ENCODE results near the gene IL2RA. TPM values are rescaled to one million over a fixed set of nuclear protein-coding genes. Genes with fewer than 3 reads are reported as not detected.
"Not testable (repeated sequence)": the region's sequence is repeated elsewhere in the genome, so short reads cannot be mapped to it uniquely, and the experiment has no call there.

Gene IL2RA
- total RNA-seq, 1 donor from 2014 or later, result 1,254 TPM

DNA sequence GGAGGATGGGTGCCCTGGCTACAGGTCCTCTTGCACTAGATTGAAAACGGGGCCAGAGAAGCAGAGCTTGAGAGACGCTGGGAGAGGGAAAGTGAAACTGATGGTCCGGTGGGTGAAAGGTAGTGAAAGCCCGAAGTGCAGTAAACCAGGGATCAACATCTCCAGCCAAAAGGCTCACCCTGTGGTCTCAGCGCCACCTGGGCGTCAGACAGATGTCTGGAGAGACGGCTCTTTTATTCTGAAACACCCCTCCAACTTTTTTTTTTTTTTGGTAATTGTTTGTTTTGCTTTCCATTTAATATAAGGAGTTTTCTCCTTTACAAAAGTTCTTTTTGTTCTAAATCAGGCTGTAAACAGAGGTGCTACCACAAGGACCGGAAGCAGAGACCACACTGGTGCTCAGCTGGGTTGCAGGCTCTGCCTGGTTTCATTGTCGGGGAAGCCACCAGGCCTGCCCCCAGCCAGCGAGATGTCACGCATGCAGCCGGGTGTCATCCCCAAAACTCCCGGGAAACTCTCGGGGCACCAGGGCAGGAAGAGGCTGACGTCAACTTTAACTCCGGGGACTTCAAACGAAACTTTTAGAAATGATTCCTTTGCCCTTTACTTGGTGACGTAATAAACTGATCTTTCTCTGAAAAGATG lies 11.2 kb downstream of the IL2RA start:
- H3K36me3 Mint-ChIP-seq (ENCODE audit: low read depth), result peaks cover 79% of the 10 kb centered on the region
- peak overlapping the region; percentile 82 for H3K4me3 Mint-ChIP-seq
- H3K27me3 Mint-ChIP-seq (ENCODE audit: insufficient read depth), result no peaks in the 10 kb centered on the region
- peaks cover 89% of the 10 kb centered on the region for H3K4me1 Mint-ChIP-seq (ENCODE audit: low read depth)
- H3K9me3 Mint-ChIP-seq, result no peaks in the 10 kb centered on the region
- peak overlapping the region; percentile 91 for H3K27ac Mint-ChIP-seq
- DNase-seq (ENCODE audit: low spot score), result peak; percentile 92
- intact Hi-C loops (cut with micrococcal nuclease), result loop anchor here (1.0 to 10.0 kb wide), 12 partner anchors 7 to 606 kb away; partner anchors contain the start of genes FBH1, GDI2, IL2RA and PRKCQ

DNA sequence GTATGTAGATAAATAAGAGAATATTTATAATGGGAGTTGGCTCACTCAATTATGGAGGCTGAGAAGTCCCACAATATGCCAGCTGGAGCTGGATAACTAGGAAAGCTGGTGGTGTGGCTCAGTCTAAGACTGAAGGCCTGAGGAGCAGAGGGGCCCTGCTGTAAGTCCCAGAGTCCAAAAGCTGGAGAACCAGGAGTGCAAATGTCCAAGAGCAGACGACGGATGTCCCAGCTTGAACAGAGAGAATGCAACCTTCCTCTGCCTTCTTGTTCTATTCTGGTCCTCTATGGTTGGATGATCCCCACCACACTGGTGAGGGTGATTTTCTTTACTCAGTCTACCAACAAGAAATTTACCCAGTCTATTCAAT lies 13.2 kb downstream of the IL2RA start:
- Mint-ChIP-seq H3K9me3 (no peaks in the 10 kb centered on the region), H3K4me3 (peak overlapping the region; percentile 82), H3K4me1 (ENCODE audit: low read depth) (peaks cover 94% of the 10 kb centered on the region), H3K36me3 (ENCODE audit: low read depth) (peaks cover 81% of the 10 kb centered on the region), H3K27me3 (ENCODE audit: insufficient read depth) (no peaks in the 10 kb centered on the region), H3K27ac (peak overlapping the region; percentile 28)
- intact Hi-C loops (cut with micrococcal nuclease), result no loop called here
- DNase-seq (ENCODE audit: low spot score), result no peak

DNA sequence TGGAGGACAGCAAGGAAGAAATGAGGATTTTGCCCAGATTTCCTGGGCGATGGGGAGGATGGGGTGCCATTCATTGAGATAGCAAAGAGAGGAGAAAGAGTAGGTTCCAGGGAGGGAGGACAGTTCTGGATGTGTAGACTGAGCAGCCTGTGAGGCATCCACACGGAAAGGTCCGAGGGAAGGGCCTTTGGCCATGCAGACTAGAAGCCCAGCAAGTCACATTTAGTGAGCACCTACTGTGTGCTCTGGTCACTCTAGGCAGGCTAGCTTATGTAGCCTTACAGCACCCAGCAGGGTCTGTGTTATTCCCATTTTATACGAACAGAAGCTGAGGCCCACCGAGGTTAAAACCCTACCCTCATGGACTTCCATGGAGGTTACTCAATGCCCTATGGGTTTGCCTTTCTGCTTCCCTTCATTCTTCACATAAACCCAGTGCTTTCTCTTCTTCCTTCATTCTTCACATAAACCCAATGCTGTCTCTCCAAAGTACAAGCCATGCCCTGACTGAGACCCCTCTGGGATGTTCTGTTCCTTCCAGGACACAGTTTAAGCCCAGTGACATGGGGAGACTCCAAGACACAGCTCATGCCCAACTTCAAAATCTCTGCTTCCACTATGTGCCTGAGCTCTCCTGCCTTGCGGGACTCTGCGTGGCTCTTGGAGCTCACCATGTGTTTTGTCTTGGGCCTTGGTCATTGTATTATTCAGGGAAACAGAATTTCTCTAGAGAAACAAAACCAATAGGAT lies 13.7 kb downstream of the IL2RA start:
- Mint-ChIP-seq H3K36me3 (ENCODE audit: low read depth) (peaks cover 80% of the 10 kb centered on the region), H3K4me1 (ENCODE audit: low read depth) (peaks cover 94% of the 10 kb centered on the region), H3K4me3 (peak overlapping the region; percentile 28), H3K27ac (peak overlapping the region; percentile 69), H3K27me3 (ENCODE audit: insufficient read depth) (no peaks in the 10 kb centered on the region), H3K9me3 (no peaks in the 10 kb centered on the region)
- no peak for DNase-seq (ENCODE audit: low spot score)
- intact Hi-C loops (cut with micrococcal nuclease), result no loop called here

DNA sequence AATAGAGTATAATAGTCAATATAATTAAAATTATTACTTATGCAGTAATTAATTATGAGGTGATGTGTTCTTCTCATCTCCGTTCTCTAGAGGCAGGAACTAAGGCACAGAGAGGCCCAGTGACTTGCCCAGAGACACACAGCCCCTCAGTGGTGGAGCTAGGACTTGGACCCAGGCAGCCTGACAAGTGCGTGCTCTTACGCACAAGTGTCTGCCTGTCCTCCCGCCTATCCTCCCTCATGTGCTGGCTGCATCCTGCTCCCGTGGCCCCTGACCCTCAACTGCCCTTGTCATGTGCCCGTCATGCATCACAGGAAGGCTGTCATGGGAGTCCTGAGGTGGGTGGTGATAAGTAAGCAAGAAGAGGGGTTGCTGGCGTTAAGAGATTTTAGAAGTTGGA lies 14.3 kb downstream of the IL2RA start:
- no peak for DNase-seq (ENCODE audit: low spot score)
- intact Hi-C loops (cut with micrococcal nuclease), result no loop called here
- H3K9me3 Mint-ChIP-seq, result no peaks in the 10 kb centered on the region
- peak overlapping the region; percentile 28 for H3K4me3 Mint-ChIP-seq
- peak overlapping the region; percentile 69 for H3K27ac Mint-ChIP-seq
- H3K27me3 Mint-ChIP-seq (ENCODE audit: insufficient read depth), result no peaks in the 10 kb centered on the region
- H3K4me1 Mint-ChIP-seq (ENCODE audit: low read depth), result peaks cover 94% of the 10 kb centered on the region
- H3K36me3 Mint-ChIP-seq (ENCODE audit: low read depth), result peaks cover 83% of the 10 kb centered on the region

DNA sequence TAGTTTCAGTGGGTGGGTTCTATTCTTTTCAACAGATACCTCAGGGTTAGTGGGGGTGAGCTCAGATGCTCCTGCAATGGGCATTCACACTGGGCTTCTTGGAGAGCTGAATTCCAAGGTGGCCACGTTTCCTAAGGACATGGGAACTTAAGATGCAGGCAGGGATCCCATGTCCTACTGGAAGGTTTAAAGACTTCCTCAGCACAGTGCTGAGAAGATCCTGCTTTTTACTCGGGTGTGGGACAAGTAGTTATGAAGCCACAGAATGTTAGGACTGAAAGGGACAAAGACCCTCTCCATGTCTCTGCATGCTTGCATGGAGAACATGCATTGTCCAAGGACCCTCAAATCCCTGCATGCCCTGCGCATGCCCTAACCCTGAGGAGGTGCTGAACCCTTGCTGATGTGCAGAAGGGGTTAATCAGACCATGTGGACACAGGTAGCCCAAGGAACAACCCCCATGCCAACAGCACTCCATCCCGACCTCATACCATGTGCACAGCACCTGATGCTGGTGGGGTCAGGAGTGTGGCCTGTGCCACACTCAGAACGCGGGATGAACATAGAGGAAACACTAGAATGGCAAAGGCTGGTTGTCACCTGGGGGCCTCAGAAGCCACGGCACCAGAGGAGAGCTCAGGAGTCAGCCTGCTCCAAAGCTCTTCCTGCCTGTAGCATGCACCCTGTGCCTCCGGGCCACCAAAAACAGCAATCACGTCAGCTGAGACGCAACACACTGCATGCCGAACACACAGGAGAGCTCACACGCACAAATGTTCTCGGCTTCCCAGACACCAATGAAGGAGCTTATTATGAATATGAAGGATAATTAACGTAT lies 15.2 kb downstream of the IL2RA start:
- Mint-ChIP-seq H3K27ac (peak overlapping the region; percentile 76), H3K4me3 (peak overlapping the region; percentile 64), H3K9me3 (no peaks in the 10 kb centered on the region), H3K36me3 (ENCODE audit: low read depth) (peaks cover 81% of the 10 kb centered on the region), H3K27me3 (ENCODE audit: insufficient read depth) (no peaks in the 10 kb centered on the region), H3K4me1 (ENCODE audit: low read depth) (peaks cover 94% of the 10 kb centered on the region)
- intact Hi-C loops (cut with micrococcal nuclease), result no loop called here
- DNase-seq (ENCODE audit: low spot score), result no peak

DNA sequence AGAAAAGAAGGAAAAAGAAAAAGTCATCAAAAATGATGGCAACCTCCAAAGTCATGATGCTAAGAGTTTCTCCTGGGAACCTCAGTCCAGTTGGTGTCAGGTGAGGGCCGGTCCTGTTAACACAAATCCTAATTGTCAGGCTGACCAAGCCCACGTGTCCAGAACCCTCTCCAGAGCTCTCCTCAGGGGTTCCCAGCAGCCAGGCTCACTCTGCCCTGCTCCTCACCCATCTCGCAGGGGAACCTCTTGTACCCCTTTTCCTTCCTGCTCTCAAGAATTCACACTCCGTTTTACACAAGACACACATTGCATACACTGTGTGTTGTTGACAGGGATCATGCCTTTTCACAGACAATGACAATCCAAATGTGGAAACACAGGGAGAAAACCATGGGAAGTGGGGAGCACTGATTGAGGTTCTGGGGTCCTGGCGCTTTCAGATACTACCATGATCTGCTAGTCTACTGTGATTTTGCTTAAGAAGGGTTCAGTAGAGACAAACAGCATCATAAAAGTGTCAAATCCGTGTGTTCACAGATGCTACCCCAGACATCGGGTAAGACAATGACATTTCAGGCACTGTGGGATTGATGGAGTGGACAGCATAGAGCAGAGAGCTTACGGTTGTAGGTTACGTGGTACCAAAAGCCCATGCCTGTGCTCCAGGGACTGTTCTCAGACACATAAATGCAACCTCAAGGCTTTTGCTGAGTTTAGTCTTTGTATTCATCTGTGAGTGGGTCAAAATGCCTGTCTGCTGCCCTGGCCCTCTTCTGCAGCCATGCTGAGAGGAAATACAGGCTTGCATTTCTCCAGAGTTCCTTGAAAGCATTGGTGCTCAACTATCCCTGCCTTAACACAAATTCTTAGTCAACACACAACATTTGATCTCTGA lies 16.0 kb downstream of the IL2RA start:
- intact Hi-C loops (cut with micrococcal nuclease), result loop anchor here (1.0 to 2.0 kb wide), 4 partner anchors 7 to 15 kb away; no protein-coding TSS in a partner anchor
- no peak for DNase-seq (ENCODE audit: low spot score)
- Mint-ChIP-seq H3K27ac (peak overlapping the region; percentile 89), H3K27me3 (ENCODE audit: insufficient read depth) (no peaks in the 10 kb centered on the region), H3K36me3 (ENCODE audit: low read depth) (peaks cover 82% of the 10 kb centered on the region), H3K4me3 (peak overlapping the region; percentile 64), H3K4me1 (ENCODE audit: low read depth) (peaks cover 97% of the 10 kb centered on the region), H3K9me3 (no peaks in the 10 kb centered on the region)

GRCh38 chr10:6045314-6045848 lies 16.8 kb downstream of the IL2RA start:
- DNase-seq (ENCODE audit: low spot score), result no peak
- Mint-ChIP-seq H3K27ac (peak overlapping the region; percentile 89), H3K4me1 (ENCODE audit: low read depth) (peaks cover 96% of the 10 kb centered on the region), H3K36me3 (ENCODE audit: low read depth) (peaks cover 81% of the 10 kb centered on the region), H3K27me3 (ENCODE audit: insufficient read depth) (no peaks in the 10 kb centered on the region), H3K9me3 (no peaks in the 10 kb centered on the region), H3K4me3 (peak overlapping the region; percentile 64)
- intact Hi-C loops (cut with micrococcal nuclease), result loop anchor here (1.0 to 2.0 kb wide), 4 partner anchors 8 to 15 kb away; no protein-coding TSS in a partner anchor

DNA sequence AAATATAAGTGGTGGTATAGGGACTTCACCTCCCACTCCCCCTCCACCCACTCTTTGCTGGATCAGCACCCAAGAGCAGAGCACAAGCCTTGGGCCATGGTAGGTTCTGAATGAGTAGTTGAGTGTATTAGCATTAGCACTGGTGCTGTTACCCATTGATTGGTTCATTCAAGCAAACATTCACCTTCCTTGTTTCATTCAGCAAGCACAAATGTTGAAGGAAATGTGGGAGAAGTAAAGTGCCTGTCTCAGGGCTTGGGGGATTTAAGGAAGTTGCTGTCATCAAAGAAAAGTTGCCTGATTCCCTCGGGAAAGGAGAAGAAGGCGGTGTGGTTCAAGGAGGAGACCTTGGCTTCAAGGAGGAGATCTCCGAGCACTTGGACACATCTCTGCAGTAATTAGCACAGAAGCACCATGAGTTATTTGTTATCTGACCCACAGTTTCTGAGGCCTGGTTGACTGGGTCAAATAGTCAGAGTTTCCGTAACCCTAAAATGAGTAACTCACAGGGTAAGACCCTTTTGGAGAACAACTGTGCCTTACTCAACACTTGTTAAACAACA lies 17.3 kb downstream of the IL2RA start:
- peak overlapping the region; percentile 89 for H3K27ac Mint-ChIP-seq
- intact Hi-C loops (cut with micrococcal nuclease), result loop anchor here (1.0 to 2.0 kb wide), 4 partner anchors 8 to 14 kb away; no protein-coding TSS in a partner anchor
- H3K4me3 Mint-ChIP-seq, result peak overlapping the region; percentile 64
- DNase-seq (ENCODE audit: low spot score), result no peak
- no peaks in the 10 kb centered on the region for H3K27me3 Mint-ChIP-seq (ENCODE audit: insufficient read depth)
- H3K36me3 Mint-ChIP-seq (ENCODE audit: low read depth), result peaks cover 80% of the 10 kb centered on the region
- peaks cover 95% of the 10 kb centered on the region for H3K4me1 Mint-ChIP-seq (ENCODE audit: low read depth)
- no peaks in the 10 kb centered on the region for H3K9me3 Mint-ChIP-seq

DNA sequence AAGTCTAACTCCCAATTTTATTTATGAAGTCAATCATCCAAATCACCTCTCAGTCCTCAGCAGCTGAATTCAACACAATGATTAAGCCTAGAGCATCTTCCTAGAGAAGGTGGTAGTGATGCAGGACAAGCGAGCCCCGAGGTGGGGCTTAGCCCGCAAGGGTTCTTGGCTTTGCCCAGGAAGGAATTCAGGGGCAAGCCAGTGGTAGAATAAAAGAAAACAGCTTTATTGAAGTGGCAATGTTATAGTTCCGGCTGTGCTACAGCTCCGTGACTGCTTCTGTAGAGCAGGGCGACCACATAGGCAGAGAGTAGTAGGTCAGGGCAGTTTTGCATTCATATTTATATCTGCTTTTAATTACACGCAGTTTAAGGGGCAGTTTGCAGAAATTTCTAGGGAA lies 18.1 kb downstream of the IL2RA start:
- Mint-ChIP-seq H3K27ac (peak overlapping the region; percentile 89), H3K4me3 (peak overlapping the region; percentile 64), H3K27me3 (ENCODE audit: insufficient read depth) (no peaks in the 10 kb centered on the region), H3K36me3 (ENCODE audit: low read depth) (peaks cover 80% of the 10 kb centered on the region), H3K4me1 (ENCODE audit: low read depth) (peaks cover 95% of the 10 kb centered on the region), H3K9me3 (no peaks in the 10 kb centered on the region)
- intact Hi-C loops (cut with micrococcal nuclease), result loop anchor here (2.0 kb wide), 2 partner anchors 13 to 15 kb away; no protein-coding TSS in a partner anchor
- DNase-seq (ENCODE audit: low spot score), result no peak

DNA sequence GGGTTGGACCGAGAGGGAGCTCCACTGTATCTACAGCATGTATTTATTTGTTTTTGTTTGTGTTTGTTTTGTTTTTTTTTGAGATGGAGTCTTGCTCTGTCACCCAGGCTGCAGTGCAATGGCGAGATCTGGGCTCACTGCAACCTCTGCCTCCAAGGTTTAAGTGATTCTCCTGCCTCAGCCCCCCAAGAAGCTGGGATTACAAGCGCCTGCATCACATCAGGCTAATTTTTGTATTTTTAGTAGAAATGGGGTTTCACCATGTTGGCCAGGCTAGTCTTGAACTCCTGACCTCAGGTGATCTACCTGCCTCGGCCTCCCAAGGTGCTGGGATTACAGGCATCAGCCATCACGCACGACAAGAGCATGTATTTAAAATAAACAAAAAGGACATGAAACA lies 18.8 kb downstream of the IL2RA start:
- DNase-seq (ENCODE audit: low spot score); H3K27me3 Mint-ChIP-seq (ENCODE audit: insufficient read depth); intact Hi-C loops (cut with micrococcal nuclease); H3K9me3 Mint-ChIP-seq: not testable (repeated sequence)
- Mint-ChIP-seq H3K4me3 (peak overlapping the region; percentile 4), H3K27ac (peak overlapping the region; percentile 8), H3K4me1 (ENCODE audit: low read depth) (peaks cover 95% of the 10 kb centered on the region), H3K36me3 (ENCODE audit: low read depth) (peaks cover 79% of the 10 kb centered on the region)

GRCh38 chr10:6040205-6040604 lies 22.0 kb downstream of the IL2RA start:
- intact Hi-C loops (cut with micrococcal nuclease), result no loop called here
- peaks cover 97% of the 10 kb centered on the region for H3K4me1 Mint-ChIP-seq (ENCODE audit: low read depth)
- no peak overlapping the region for H3K27ac Mint-ChIP-seq
- no peaks in the 10 kb centered on the region for H3K9me3 Mint-ChIP-seq
- H3K27me3 Mint-ChIP-seq (ENCODE audit: insufficient read depth), result no peaks in the 10 kb centered on the region
- H3K4me3 Mint-ChIP-seq, result no peak overlapping the region
- H3K36me3 Mint-ChIP-seq (ENCODE audit: low read depth), result peaks cover 85% of the 10 kb centered on the region
- no peak for DNase-seq (ENCODE audit: low spot score)
